GM18868 (cell line): ENCODE data around the gene FAM25C.
"Not testable (repeated sequence)": the region's sequence is repeated elsewhere in the genome, so short reads cannot be mapped to it uniquely, and the experiment has no call there.

ENCODE experiments used
- ATAC-seq: cut with Tn5 transposase; IDR thresholded peaks from one replicate; pipeline ENCODE4 v1.9.1; 2021; ENCODE audit warnings: mild to moderate bottlenecking, moderate library complexity; ENCODE audit not compliant: unreplicated experiment

The FAM25C gene

GRCh38 chr10:47999691-48000090 lies at the start of gene FAM25C:
Gene FAM25C (minus strand): TSS chr10:47999791. CDS start chr10:47999765, 26 bp downstream.
- ATAC-seq, result not testable (repeated sequence)

- ATAC-seq, result not testable (repeated sequence)
Measured at GRCh38 chr10:48044557-48044956, 45.0 kb upstream of the FAM25C start.

GRCh38 chr10:48031390-48031789 lies 31.8 kb upstream of the FAM25C start:
- ATAC-seq, result not testable (repeated sequence)

- ATAC-seq, result not testable (repeated sequence)
Measured at GRCh38 chr10:48002306-48002705, 2.7 kb upstream of the FAM25C start.

GRCh38 chr10:47994045-47994444 lies 5.5 kb downstream of the FAM25C start:
- not testable (repeated sequence) for ATAC-seq

GRCh38 chr10:47992560-47992959 lies 7.0 kb downstream of the FAM25C start:
- ATAC-seq, result not testable (repeated sequence)

GRCh38 chr10:47991706-47992105 lies 7.9 kb downstream of the FAM25C start:
- not testable (repeated sequence) for ATAC-seq

GRCh38 chr10:47990097-47990496 lies 9.5 kb downstream of the FAM25C start:
- not testable (repeated sequence) for ATAC-seq

- ATAC-seq, result peak; percentile 49
Measured at GRCh38 chr10:47989542-47989950, 10.0 kb downstream of the FAM25C start.

GRCh38 chr10:47988718-47989541 lies 10.7 kb downstream of the FAM25C start:
- ATAC-seq, result not testable (repeated sequence)

GRCh38 chr10:47987952-47988351 lies 11.6 kb downstream of the FAM25C start:
- not testable (repeated sequence) for ATAC-seq

- peak; percentile 55 for ATAC-seq
Measured at GRCh38 chr10:47986413-47987230, 13.0 kb downstream of the FAM25C start.

GRCh38 chr10:47975409-47975808 lies 24.2 kb downstream of the FAM25C start:
- not testable (repeated sequence) for ATAC-seq

GRCh38 chr10:47973131-47973530 lies 26.5 kb downstream of the FAM25C start:
- not testable (repeated sequence) for ATAC-seq

GRCh38 chr10:47972077-47972476 lies 27.5 kb downstream of the FAM25C start:
- ATAC-seq, result not testable (repeated sequence)

- not testable (repeated sequence) for ATAC-seq
Measured at GRCh38 chr10:47971598-47971997, 28.0 kb downstream of the FAM25C start.

GRCh38 chr10:47970047-47970446 lies 29.5 kb downstream of the FAM25C start:
- not testable (repeated sequence) for ATAC-seq

GRCh38 chr10:47968988-47969387 lies 30.6 kb downstream of the FAM25C start:
- ATAC-seq, result not testable (repeated sequence)

GRCh38 chr10:47964280-47965063 lies 35.1 kb downstream of the FAM25C start:
- ATAC-seq, result not testable (repeated sequence)

- not testable (repeated sequence) for ATAC-seq
Measured at GRCh38 chr10:47962785-47963184, 36.8 kb downstream of the FAM25C start.

GRCh38 chr10:47960699-47961098 lies 38.9 kb downstream of the FAM25C start:
- not testable (repeated sequence) for ATAC-seq
